ENCODE data around the gene NGB. TPM values are rescaled to one million over a fixed set of nuclear protein-coding genes. Genes with fewer than 3 reads are reported as not detected.
"Not testable (repeated sequence)": the region's sequence is repeated elsewhere in the genome, so short reads cannot be mapped to it uniquely, and the experiment has no call there.

The NGB gene
- polyA plus RNA-seq, 5 donors: not detected

- DNase-seq: no peak
These were observed 25.1 kb upstream of the NGB start for GRCh38 chr14:77296155-77296554.

GRCh38 chr14:77290705-77291104 is 19.7 kb upstream of the NGB start:
- DNase-seq: no peak

GRCh38 chr14:77286576-77286975 is 15.6 kb upstream of the NGB start:
- DNase-seq: no peak

GRCh38 chr14:77284466-77284865 is 13.5 kb upstream of the NGB start:
- DNase-seq: no peak

- no peak for DNase-seq
These were observed 13.1 kb upstream of the NGB start for GRCh38 chr14:77284066-77284465.

- no peak for DNase-seq
These were observed 10.9 kb upstream of the NGB start for GRCh38 chr14:77281852-77282410.

GRCh38 chr14:77280921-77281320 is 9.9 kb upstream of the NGB start:
- not testable (repeated sequence) for DNase-seq

GRCh38 chr14:77279719-77280118 is 8.7 kb upstream of the NGB start:
- no peak for DNase-seq

GRCh38 chr14:77278461-77279230 is 7.6 kb upstream of the NGB start:
- no peak for DNase-seq

- no peak for DNase-seq
These were observed 6.0 kb upstream of the NGB start for GRCh38 chr14:77276959-77277358.

- no peak for DNase-seq
These were observed 5.4 kb upstream of the NGB start for GRCh38 chr14:77276295-77276935.

- DNase-seq: no peak
These were observed 4.6 kb upstream of the NGB start for GRCh38 chr14:77275601-77276017.

- no peak for DNase-seq
These were observed 4.1 kb upstream of the NGB start for GRCh38 chr14:77275041-77275580.

GRCh38 chr14:77273796-77274195 is 2.8 kb upstream of the NGB start:
- no peak for DNase-seq

GRCh38 chr14:77272261-77272660 is 1.3 kb upstream of the NGB start:
- DNase-seq: no peak

GRCh38 chr14:77270361-77271112 is 469 bp downstream of the NGB start:
- no peak for DNase-seq

- DNase-seq: no peak
These were observed 1.9 kb downstream of the NGB start for GRCh38 chr14:77268989-77269600.

- DNase-seq: no peak
These were observed 2.9 kb downstream of the NGB start for GRCh38 chr14:77267937-77268699.

- DNase-seq: no peak
These were observed 4.7 kb downstream of the NGB start for GRCh38 chr14:77266336-77266735.

GRCh38 chr14:77265561-77266335 is 5.3 kb downstream of the NGB start:
- no peak for DNase-seq
